NCI-H2029 treated with DMSO at 0.1 percent for 48 hours (cell line): ENCODE data around the gene EPHA7.

Experiments
- DNase-seq: peaks from one replicate; lab custom pipeline; 2025; lab: John Stamatoyannopoulos, UW

Gene EPHA7

DNA sequence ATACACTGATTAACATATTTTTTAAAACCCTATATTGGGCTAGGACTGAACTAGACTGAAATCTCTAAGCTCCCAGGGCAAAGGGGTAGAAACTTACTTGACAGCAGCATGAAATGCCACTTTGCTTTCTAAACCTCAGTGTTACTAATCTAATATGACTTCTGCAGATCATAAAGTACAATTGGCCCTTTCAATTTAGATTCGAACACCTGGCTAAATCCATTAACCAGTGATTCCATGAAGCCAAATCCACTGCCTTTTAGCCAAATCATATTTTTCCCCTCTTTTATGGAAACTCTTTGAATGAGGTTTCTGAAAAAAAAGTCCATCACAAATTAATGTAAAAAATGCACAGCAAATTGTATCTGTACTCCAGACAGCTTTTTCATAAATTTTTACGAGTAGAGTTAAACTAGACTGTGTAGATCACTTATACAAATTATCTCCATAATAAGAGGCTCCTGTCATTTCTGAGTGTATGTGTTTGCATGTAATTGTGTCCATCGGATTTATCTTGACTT lies 25.7 kb downstream of the EPHA7 start:
- no peak for DNase-seq

DNA sequence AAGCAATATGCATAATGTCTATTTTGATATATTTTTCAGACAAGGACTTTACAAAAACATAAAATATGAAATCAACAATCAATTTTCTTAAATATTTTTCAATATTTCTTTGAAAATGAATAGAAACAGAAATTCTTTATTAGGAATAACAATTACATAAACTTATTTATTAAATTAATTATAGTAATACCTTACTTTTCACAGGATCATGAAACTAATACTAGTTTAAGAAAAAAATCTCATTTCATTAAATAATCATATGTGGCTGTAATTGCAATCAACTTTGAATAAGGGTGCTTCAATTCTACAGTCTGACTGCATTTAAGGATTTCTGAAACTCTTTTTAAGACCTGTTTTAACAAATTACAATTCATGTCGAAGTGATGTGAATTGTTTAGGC lies 26.6 kb downstream of the EPHA7 start:
- no peak for DNase-seq

DNA sequence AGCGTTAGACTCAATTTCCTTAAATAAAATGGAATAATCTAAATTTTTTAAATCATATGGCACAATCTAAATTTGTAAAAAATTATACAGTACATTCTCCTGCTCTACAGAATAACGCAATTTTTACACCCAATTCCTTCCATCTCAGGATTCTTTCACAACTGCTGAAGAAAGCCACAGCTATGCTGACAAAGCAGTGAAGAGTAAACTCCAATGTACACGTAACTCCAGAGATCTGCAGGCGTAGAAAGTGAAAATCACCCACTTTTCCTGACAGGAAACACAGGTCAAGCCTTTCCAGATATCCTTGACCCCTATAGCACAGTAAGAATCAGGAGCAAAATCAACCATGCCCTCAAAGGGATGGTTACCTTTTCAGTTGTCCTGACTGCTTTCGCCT lies 27.4 kb downstream of the EPHA7 start:
- DNase-seq = no peak

DNA sequence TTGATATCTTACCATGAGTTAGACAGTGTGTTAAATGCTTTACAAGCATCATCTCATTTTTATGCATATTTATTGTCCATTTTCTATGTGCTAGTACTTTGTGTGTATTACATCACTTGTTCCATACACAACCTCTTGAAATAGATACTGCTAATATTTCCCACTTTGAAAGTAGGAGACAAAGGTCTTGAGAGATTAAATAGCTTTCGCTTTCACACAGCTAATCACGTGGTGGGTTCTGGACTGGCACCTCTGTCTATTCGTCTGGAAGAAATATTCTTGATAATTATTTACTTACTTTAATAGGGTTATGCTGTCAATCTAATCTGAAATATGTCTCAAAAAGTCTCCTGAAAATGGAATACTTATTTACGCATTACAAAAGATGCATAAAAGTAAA lies 30.2 kb downstream of the EPHA7 start:
- DNase-seq = peak; percentile 54

DNA sequence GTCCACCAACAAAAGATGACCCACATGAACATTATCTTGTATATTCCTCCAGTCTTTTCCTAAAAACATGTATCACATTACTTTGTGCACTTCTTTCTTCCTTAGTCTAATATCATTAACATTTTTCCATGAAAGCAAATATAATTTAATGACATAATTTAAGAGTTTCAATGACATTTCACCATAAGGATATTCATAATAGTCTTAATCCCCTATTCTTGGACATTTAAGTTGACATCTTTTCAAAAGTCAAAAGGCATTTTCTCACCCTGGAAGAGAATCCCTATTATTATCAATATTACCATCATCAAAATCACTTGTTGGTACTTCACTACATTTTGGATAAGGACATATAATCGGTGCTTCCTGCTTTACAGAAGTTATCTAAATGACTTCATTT lies 31.3 kb downstream of the EPHA7 start:
- DNase-seq = no peak

DNA sequence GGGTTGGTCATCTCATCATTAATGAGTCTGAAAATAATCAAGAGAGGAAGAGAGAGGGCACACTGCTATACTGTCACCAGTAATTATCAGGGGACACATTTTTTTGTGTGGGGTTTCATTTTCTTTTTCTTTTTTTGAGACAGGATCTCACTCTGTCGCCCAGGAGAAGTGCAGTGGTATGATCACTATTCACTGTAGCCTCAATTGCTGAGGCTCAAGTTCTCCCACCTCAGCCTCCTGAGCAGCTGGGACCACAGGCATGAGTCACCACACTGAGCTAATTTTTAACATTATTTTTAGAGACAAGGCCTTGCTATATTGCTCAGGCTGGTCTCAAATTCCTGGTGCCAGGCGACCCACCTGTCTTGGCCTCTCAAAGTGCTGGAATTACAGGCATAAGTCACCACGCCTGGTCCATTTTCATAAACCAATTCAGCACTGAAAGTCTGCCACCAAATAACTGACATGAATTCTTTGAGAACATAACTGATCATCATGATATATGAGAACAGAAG lies 43.3 kb downstream of the EPHA7 start:
- DNase-seq = no peak

DNA sequence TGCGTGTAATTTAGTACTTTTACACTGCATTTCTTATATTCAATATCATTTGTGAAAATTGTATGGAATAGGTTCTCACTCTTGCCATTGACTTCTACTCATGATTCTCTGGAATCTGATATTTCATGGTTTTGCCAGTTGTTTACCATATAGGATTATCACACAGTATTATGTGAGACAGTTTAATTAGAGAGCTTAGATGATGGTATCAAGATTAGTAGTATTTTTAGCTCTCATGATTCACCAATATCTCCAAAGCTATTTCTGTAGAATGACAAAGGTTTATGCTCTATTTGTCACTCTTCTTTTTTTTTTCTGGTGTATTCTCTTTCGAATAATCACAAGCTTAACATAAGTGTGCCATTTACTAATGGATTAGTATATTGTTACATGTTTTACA lies 45.9 kb downstream of the EPHA7 start:
- no peak for DNase-seq

DNA sequence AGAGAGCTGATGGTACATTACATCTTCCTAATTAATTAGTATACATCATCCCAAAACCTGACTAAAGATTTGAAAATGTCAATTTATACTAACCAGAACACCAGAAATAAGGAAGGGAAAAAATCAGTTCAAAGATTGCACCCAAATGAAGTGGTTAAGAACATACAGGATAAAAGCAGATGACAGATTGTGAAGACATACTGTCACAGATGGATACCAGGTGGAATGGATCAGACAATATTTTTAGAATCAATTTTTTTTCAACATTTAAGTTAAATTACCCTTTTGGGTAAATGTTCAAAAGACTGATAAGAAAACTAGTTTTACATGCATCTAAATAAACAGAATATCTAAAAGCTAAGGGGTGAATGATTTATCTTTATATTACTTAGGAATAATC lies 47.6 kb downstream of the EPHA7 start:
- DNase-seq = no peak

DNA sequence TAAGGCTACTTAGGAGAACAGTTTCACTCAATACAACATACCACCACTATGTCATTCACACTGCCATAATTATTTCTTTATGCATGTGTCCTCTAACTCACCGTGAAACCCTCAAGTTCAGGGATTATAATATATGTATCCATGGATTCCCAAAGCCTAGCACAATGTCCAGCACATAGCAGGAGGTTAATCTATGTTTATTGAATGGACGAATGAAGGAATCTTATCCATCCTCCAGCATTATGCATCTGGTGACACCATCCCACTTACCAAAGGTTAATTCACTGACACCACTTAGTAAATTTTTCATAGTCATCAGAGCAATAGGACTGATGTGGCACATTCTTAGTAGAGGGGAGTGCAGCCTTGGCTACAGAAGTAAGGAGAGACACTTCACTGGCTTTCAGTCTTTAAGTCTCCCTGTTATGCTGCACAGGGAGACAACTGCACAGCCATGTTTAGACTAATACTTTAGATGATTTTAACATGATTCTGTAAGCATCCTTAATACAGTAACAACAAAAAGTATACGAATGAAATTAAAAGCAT lies 49.7 kb downstream of the EPHA7 start:
- DNase-seq = no peak

DNA sequence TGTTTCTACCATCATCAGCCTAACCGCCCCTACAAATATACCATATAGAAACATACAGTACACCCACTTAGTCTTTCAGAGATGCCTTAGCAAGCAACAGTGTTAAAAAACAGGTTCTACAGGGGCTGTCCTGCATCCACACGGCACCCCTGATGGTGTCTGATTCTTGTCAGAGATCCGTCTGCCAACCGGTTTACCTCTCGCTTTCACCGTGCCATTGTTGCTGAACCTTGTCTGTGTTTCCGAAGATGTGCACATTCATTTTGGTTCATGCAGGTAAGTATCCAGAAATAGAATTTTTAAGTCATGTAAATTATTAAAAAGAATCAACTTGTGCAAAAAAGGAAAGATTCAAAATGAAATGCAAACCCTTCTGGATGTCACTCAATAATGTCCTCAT lies 52.9 kb downstream of the EPHA7 start:
- peak; percentile 93 for DNase-seq

DNA sequence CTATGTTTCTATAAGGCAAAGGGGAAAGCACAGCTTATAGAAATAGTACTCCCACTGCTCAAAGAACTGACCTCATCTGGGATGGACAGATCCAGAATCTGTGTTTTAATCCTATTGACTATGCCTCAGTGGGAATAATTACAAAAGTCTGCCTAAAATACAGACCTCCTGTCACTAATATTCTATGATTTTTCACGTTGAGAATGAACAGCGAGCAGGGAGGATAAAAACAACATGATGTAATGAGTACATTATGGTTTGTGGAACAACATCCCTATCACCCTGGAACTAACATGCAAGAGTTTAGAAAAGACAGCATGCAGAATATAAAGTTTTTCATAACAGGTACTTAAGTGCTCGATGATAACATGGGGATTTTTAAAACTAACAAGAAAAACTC lies 53.9 kb downstream of the EPHA7 start:
- no peak for DNase-seq

DNA sequence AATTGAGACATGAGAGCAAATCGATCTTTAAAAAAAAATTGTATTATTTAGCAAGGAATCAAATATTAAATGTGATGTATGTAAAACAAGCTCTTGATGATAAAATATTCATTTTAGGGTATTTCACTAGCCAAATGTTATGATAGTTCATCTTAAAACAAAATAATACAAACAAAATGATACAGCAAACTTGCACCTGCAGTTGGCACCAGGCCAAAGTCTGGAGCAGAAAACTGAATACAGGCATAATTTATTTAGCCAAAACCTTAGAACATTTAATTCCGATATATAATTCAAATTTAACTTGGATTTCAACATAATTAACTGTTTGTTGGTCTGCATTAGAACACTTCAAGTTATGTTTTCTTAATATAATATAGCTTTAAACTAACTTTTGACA lies 60.9 kb downstream of the EPHA7 start:
- no peak for DNase-seq

DNA sequence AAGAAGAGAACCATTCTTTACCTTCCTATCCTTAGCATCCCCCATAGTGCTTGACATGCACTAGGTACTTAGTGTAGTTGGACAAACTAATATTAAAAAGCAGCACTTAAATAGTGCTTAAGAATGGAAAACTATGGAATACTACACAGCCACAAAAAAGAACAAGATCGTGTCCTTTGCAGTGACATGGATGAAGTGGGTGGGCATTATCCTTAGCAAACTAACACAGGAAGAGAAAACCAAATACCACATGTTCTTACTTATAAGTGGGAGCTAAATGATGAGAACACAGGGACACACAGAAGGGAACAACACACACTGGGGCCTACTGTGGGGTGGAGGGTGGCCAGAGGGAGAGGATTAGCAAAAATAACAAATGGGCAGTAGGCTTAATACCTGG lies 66.8 kb downstream of the EPHA7 start:
- DNase-seq = no peak

DNA sequence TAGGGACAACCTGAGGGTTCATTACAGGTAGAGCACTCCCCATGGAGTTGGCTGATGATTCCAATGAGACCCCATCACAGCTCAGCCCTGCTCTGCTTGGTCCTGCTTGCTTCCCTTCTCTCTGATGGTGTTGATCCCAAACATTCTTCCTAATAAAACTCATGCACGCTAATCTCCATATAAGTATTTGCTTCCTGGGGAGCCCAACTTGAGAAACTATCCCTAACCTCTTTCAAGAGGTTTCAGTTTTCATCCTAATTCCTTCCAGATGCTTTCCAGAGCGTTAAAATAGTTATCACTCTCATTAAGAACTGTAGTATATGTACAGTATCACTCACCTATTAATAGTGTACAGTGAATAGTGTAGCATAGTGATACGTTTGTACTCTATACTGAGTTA lies 68.1 kb downstream of the EPHA7 start:
- DNase-seq = no peak

DNA sequence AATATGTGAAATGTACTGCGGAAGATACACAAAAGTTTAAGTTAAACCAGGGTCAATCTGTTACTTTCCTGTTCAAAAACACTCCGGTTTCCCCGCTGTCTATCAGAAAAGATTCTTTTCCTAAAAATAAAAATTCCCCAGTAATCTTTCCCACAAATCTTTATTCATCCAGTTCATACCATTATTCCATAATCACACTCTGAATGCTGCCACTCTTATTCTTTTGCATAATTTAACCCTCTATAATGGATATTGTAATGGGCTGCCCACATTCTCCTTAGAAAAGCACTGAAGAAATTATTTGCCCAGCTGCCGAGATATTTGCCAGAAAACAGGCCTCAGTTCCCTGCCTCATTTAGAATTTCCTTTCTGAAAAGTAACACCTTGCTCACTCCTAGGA lies 68.6 kb downstream of the EPHA7 start:
- DNase-seq = no peak

DNA sequence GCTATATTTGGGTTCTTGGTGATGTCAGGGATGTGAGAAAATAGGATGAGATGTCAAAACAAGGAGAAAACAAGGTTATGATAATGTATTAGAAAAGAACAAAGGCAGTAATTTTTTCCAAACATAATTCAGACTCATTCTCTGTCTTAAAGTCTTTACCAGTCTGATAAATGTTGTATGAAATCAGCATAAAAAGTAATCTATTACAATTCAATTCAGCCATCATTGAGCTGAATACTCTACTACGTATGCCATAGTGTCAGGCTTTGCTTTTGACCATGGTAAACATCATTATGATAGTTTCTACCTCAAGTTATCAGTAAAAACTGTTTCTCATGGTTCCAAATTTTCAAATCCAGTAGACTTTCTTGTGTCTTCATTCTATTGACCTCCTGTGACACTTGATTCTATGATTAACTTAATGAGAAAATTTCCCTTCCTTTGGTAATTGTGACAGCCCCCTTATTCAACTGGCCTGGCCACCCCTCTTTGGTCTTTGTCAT lies 75.0 kb downstream of the EPHA7 start:
- no peak for DNase-seq

DNA sequence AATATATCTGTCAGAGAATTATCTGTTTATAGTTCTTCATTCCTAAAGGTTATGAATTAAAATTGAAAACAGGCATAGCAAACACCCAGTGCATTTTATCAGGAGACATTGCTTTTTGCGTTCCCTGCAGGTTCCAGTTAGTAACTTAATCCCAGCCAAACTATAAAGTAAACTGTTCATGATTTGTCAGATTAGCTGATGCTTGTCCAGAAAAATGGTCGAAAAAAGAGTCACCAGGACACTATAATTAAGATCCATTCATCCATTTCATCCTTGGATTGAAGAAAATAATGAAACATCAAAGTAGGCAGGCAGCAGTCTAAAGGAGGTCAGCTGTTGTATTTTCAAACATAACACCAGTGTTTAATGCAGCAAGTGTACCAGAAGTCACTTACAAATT lies 75.9 kb downstream of the EPHA7 start:
- no peak for DNase-seq

DNA sequence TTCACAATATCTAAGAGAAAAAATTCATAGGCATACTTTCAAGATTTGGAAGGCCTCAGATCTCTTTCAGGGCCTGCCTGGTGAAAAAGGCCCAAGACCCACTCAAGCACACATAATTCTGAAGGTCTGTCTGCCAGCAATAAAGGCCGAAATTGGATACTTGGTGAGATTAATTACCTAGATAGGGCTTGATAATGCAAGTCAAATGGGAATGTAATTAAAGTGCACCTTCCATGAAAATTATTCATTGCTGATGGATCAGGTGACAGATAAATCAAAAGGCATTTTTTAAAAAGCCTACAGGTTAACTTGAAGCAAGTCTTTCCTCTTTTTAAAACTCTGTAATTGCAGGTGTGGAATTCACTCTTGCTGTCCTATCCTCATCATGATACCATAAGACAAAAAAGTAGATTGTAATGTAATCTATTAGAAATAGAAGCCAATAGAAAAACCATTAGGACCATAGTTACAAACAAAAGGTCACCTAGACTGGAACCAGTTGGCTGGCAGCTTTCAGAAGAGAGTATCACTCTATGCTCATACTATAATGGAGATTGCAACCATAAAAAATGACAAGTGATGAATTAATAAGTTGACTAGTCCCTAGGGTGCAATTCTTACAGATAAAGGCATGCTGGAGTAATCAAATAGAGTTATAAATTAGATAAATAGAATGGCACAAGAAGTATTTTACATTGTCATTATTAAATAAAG lies 77.3 kb downstream of the EPHA7 start:
- no peak for DNase-seq

DNA sequence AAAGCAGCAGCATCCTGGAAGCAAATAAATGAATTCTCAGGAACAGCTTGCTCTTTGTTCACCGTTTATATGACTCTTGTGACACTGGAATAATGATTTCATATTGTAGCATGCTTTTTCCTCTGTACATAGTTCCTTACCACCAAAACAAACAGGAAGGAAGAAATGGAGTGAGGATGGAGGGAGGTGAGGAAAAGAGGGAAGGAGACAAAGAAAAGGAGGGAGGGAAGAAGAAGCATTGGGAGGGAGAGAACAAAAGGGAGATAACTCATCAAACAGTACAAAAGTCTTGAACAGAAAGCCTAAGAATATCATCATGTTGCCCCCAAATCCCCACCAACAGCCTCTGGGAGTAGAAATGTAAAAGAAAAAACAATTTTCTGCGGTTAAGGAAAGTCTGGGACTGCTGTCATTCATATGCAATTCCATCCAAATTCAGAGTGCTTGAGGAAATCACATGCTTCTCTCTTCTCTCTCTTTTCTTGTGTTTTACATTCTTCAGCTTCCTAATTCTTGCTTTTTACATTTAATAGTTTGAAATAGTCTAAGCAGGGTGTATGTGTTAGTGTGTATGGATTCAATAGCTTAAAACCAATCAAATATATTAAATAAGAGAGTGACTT lies 81.5 kb downstream of the EPHA7 start:
- no peak for DNase-seq

DNA sequence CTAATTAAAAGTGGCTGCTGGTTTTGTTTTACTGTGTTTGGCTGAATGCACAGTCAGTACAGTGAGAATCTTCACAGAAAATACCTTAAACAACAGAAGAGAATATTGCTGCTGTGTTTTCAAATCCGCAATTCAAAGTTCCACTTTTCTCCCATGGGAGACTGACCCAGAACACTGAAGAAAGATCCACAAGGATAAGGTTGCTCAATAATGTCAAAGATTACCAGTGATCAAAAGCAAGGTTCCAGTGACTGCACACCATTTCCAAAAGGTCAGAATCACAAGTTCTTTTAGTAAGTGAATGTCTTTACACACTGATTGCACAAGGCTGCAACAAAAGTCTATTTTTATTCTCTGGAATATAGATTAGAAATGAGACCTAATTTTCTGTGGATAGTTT lies 82.3 kb downstream of the EPHA7 start:
- DNase-seq = no peak

DNA sequence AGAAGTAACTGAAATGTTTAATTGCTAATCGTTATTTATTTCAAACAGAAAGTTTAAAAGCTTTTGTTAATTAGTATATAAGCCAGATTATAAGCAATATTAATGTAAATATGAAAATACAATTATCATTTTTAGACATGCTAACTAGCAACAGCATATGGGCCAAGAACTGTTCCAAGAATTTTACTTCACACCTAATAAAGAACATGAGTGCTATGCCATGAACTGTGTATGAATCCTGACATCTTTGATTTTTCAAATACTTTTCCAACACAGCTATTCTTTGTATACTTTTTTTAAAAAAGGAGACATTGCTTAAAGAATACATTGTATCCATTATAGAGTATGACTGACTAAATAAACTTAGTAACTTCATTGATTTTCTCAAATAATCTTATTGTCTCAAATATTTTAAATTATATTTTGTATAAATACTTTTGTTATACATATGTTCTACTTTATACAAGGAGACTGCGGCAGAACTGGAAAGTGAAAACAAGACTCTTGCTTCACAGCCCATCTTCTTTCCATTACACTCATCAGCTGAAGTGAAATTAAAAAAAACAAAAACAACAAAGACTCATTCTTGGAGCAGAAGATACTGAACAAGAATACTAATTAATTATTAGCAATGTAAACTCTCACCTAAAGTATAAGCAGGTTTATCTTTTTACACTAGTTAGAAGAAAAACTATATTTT lies 89.9 kb downstream of the EPHA7 start:
- DNase-seq = no peak

DNA sequence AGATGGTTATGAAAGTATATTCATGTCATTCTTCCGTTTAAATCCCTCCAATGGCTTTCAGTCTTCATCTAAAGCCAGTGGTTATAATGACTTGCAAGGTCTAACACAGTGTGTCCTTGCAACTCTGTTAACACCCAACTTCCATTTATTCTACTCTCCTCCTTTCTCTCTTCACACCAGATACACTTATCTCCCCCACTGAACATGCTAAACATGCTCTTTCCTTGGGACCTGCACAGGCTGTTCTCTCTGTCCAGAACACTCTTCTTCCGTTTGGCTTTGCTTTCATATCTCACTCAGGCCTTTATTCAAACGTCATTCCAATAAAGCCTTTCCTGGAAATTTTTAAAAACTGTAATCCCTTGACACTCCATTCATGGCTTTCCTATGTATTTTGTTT lies 91.5 kb downstream of the EPHA7 start:
- DNase-seq = no peak

DNA sequence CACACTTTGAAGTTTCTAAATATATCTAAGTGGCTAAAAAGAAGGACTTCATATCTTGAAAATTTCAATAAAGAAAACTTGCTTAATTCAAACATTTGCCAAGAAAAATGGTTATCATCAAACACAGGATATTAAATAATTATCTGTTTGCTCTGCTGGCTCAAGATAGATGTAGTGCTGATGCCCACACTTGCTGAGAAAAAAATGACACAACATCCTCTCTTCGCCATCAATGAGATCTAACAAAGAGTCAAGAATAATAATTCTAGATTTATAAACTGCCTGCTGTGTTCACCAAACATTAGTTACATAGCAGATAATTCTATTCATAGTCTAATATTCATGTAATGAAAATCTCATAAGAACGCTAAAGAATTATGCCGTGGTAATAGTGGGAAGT lies 93.6 kb downstream of the EPHA7 start:
- DNase-seq = no peak
